Measurements from ENCODE around the gene ATXN7L3.

DNA sequence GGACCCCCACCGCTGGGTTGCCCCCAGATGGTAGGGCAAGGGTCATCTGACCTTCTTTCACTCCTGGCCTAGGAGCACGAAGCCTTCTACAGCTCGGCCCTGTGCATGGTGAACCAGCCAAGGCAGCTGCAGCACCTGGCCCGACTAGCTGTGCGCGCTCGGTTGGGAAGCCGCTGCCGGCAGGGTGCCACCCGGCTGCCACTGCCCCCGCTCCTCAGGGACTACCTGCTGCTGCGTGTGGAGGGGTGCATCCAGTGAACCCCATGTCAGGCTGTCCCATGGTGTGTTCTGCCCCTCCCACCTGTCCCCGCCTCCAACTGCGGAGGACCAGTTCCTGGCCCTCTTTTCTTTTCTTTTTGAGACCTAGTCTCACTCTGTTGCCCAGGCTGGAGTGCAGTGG is 21.6 kb downstream of the ATXN7L3 start:
- TF ChIP-seq, protein P1, sequence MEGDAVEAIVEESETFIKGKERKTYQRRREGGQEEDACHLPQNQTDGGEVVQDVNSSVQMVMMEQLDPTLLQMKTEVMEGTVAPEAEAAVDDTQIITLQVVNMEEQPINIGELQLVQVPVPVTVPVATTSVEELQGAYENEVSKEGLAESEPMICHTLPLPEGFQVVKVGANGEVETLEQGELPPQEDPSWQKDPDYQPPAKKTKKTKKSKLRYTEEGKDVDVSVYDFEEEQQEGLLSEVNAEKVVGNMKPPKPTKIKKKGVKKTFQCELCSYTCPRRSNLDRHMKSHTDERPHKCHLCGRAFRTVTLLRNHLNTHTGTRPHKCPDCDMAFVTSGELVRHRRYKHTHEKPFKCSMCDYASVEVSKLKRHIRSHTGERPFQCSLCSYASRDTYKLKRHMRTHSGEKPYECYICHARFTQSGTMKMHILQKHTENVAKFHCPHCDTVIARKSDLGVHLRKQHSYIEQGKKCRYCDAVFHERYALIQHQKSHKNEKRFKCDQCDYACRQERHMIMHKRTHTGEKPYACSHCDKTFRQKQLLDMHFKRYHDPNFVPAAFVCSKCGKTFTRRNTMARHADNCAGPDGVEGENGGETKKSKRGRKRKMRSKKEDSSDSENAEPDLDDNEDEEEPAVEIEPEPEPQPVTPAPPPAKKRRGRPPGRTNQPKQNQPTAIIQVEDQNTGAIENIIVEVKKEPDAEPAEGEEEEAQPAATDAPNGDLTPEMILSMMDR (IDR thresholded peaks at IDR 0.05), result no peak
- TF ChIP-seq POLR2A (IDR thresholded peaks at IDR 0.05), result no peak

All from tibial nerve (tissue), 3 donors.